Heart right ventricle (tissue), 16 donors: Measurements from ENCODE around the gene GHITM. TPM values are rescaled to one million over a fixed set of nuclear protein-coding genes. Genes with fewer than 3 reads are reported as not detected.

Experiments used
- ATAC-seq, 8 donors: fragments of 200-7000 bp; cut with Tn5 transposase; one replicate each; pipeline ENCODE4 v1.9.1; 2020; ENCODE audit warnings: mild to moderate bottlenecking in 8 of 8, moderate library complexity in 8 of 8, moderate number of reproducible peaks in 1 of 8
- DNase-seq, 2 donors: peaks; one replicate each; pipeline ENCODE4 v3.0.0-alpha.2; 2020
- H3K27ac ChIP-seq, 10 donors: fragments of 200-600 bp; sonication (generic) in 2 of 10; one replicate each; pipeline versions ENCODE4 v1.5.0 to v1.8.0; 2020 to 2022; ENCODE audit warnings: mild to moderate bottlenecking in 3 of 10
- H3K27me3 ChIP-seq, 7 donors: fragments of 200-600 bp; one replicate each; pipeline ENCODE4 v1.8.0; 2021 to 2022; ENCODE audit warnings: mild to moderate bottlenecking in 2 of 7
- H3K36me3 ChIP-seq, 9 donors: fragments of 200-600 bp; sonication (generic) in 1 of 9; one replicate each; pipeline versions ENCODE4 v1.5.0 to v1.8.0; 2020 to 2022; ENCODE audit warnings: mild to moderate bottlenecking in 2 of 9
- H3K4me1 ChIP-seq, 9 donors: fragments of 200-600 bp; sonication (generic) in 1 of 9; one replicate each; pipeline versions ENCODE4 v1.5.0 to v1.8.0; 2020 to 2022; ENCODE audit warnings: mild to moderate bottlenecking in 4 of 9
- H3K4me3 ChIP-seq, 10 donors: fragments of 200-600 bp; sonication (generic) in 2 of 10; one replicate each; pipeline versions ENCODE4 v1.5.0 to v1.8.0; 2020 to 2022; ENCODE audit warnings: mild to moderate bottlenecking in 7 of 10, moderate library complexity in 2 of 10
- H3K9me3 ChIP-seq, 11 donors: fragments of 200-600 bp in 10 of 11; sonication (generic) in 2 of 11; one replicate each; pipeline versions ENCODE4 v1.5.0 to v1.8.0; 2013 to 2022; ENCODE audit warnings: mild to moderate bottlenecking in 2 of 11, control low read depth in 1 of 11, moderate library complexity in 1 of 11
- CTCF ChIP-seq, 9 donors: fragments of 200-600 bp; sonication (generic) in 2 of 9; IDR thresholded peaks; one replicate each; pipeline versions ENCODE4 v1.5.0 to v1.8.0; 2021 to 2022; ENCODE audit warnings: antibody characterized with exemption in 9 of 9, mild to moderate bottlenecking in 5 of 9, moderate library complexity in 1 of 9
- WGBS, 2 donors: extraction: QIAGEN DNeasy Blood & Tissue Kit; methylation state at CpG; one replicate each; pipeline ENCODE4 v1.1.7; 2013; ENCODE audit warnings: inconsistent platforms in 1 of 2; 5-methylcytosine and 5-hydroxymethylcytosine counted together
- intact Hi-C, 10 donors: fragments of 100-400 bp; cut with DNase I; formaldehyde crosslinking; loops; one replicate each; pipeline versions ENCODE4 v1.11.1 to v1.14.2; 2022
- polyA plus RNA-seq, 2 donors: library from polyadenylated mRNA; stranded (reverse); fragments of 200-250 nt; gene quantifications; one replicate each; pipeline ENCODE4 v1.2.3, GENCODE V29; 2013
- total RNA-seq, 10 donors: library from RNA; stranded (reverse); fragmentation: NEBNext Ultra II Directional in 3 of 10; extraction: Animal tissue kit (Norgen Biotek cat#: 25700) in 3 of 10; gene quantifications; one replicate each; pipeline versions ENCODE4 v1.2.1 to v1.2.4, GENCODE V29; 2021 to 2023
- donor health status: Arrhythmogenic right ventricular cardiomyopathy.
- donor health status: ischemic (EF 13 %, LVEDD 7.1; RV severe dilation, severe dysfunction).
- donor health status: healthy with polysubstance abuse.
- donor health status: DM: no; HTN: yes; CAD: no.
- donor health status: DM: no; HTN: no; CAD: no.
- donor health status: ischemic (EF 25% LVEDD 6.9; RV normal size, moderate dysfunction).
- donor health status: ischemic (EF 25% LVEDD 5.7; RV mildly dilated, moderate dysfunction).
- donor health status: healthy.
- donor health status: DM: yes; HTN: yes; CAD: no.
- donor health status: Ischemic cardiomyopathy.
- donor health status: ischemic (EF 35%, LVEDD 5.7; RV mildly dilated, moderate dysfunction).
- donor health status: nonischemic (EF 11% LVEDD 7.7; RV severe dilation, severe dysfunction).
- donor health status: DM: yes; HTN: yes; CAD: no.
- donor health status: PGD.
- donor health status: ischemic (EF 29% LVEDD 5.4; RV normal size, mild dysfunction).
- donor health status: nonischemic (EF 23%, LVEDD 6.1; RV moderate dilation, normal function).

The GHITM gene
- total and polyA plus RNA-seq, 12 donors = 123 to 552 (median 427) TPM

- Histone ChIP-seq H3K27me3 (peaks cover 10 to 44% (median 40%) of the 10 kb centered on the region in 7 donors), H3K4me1 (peaks cover 4 to 28% (median 12%) of the 10 kb centered on the region in 9 donors), H3K4me3 (no peak overlapping the region), H3K27ac (no peak overlapping the region), H3K36me3 (no peaks in the 10 kb centered on the region), H3K9me3 (no peaks in the 10 kb centered on the region)
- DNase-seq (peak; percentile 49 to 68), ATAC-seq (peak; percentile 59 to 91 (median 82))
- intact Hi-C loops = no loop called here
- 50 to 54% methylated on average over 5 of the region's 5 CpGs for WGBS, 2 donors
- no peak for TF ChIP-seq CTCF (IDR thresholded peaks at IDR 0.05)
Observed at GRCh38 chr10:84196941-84197340, 57.6 kb downstream of the GHITM start.

- Histone ChIP-seq H3K9me3 (no peaks in the 10 kb centered on the region), H3K4me3 (no peak overlapping the region), H3K36me3 (no peaks in the 10 kb centered on the region), H3K27me3 (peaks cover 10 to 44% (median 37%) of the 10 kb centered on the region in 7 donors), H3K27ac (no peak overlapping the region), H3K4me1 (peaks cover 4 to 28% (median 12%) of the 10 kb centered on the region in 9 donors)
- intact Hi-C loops = no loop called here
- DNase-seq = no peak
- TF ChIP-seq CTCF (IDR thresholded peaks at IDR 0.05) = no peak
- WGBS, 2 donors = 72 to 75% methylated on average over 5 of the region's 5 CpGs
- no peak for ATAC-seq
Observed at GRCh38 chr10:84197643-84198042, 58.3 kb downstream of the GHITM start.

GRCh38 chr10:84198206-84198915 lies 59.1 kb downstream of the GHITM start:
- Histone ChIP-seq H3K27ac (no peak overlapping the region), H3K9me3 (no peaks in the 10 kb centered on the region), H3K4me3 (no peak overlapping the region), H3K4me1 (peaks cover 4 to 28% (median 12%) of the 10 kb centered on the region in 9 donors), H3K36me3 (no peaks in the 10 kb centered on the region), H3K27me3 (peaks cover 10 to 36% (median 30%) of the 10 kb centered on the region in 7 donors)
- WGBS, 2 donors = 80 to 88% methylated on average over 7 of the region's 7 CpGs
- ATAC-seq = no peak
- no peak for DNase-seq
- intact Hi-C loops = no loop called here
- no peak for TF ChIP-seq CTCF (IDR thresholded peaks at IDR 0.05)

- Histone ChIP-seq H3K27ac (no peak overlapping the region), H3K36me3 (no peaks in the 10 kb centered on the region), H3K4me3 (no peak overlapping the region), H3K27me3 (peaks cover 0 to 15% (median 7%) of the 10 kb centered on the region in 7 donors), H3K9me3 (no peaks in the 10 kb centered on the region), H3K4me1 (peaks cover 0 to 11% (median 0%) of the 10 kb centered on the region in 9 donors)
- WGBS, 2 donors = 61 to 62% methylated on average over 11 of the region's 11 CpGs
- TF ChIP-seq CTCF (IDR thresholded peaks at IDR 0.05) = no peak
- intact Hi-C loops = loop anchor here in 3 of 10 donors (5.0 to 10.0 kb wide), 3 partner anchors 43 to 56 kb away; no protein-coding TSS in a partner anchor
- ATAC-seq (no peak), DNase-seq (no peak)
Observed at GRCh38 chr10:84200537-84201243, 61.4 kb downstream of the GHITM start.
